Measurements from ENCODE around the gene DYNC2I2.

Gene DYNC2I2

GRCh38 chr9:128595471-128595870 lies 61.2 kb downstream of the DYNC2I2 start:
- TF ChIP-seq, protein P1, sequence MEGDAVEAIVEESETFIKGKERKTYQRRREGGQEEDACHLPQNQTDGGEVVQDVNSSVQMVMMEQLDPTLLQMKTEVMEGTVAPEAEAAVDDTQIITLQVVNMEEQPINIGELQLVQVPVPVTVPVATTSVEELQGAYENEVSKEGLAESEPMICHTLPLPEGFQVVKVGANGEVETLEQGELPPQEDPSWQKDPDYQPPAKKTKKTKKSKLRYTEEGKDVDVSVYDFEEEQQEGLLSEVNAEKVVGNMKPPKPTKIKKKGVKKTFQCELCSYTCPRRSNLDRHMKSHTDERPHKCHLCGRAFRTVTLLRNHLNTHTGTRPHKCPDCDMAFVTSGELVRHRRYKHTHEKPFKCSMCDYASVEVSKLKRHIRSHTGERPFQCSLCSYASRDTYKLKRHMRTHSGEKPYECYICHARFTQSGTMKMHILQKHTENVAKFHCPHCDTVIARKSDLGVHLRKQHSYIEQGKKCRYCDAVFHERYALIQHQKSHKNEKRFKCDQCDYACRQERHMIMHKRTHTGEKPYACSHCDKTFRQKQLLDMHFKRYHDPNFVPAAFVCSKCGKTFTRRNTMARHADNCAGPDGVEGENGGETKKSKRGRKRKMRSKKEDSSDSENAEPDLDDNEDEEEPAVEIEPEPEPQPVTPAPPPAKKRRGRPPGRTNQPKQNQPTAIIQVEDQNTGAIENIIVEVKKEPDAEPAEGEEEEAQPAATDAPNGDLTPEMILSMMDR (conservative IDR thresholded peaks at IDR 0.05; ENCODE audit: low read length) = no peak
- no peak for TF ChIP-seq EZH2phosphoT487 (IDR thresholded peaks at IDR 0.05; ENCODE audit: borderline replicate concordance)
- Histone ChIP-seq H3K9ac (ENCODE audit: low read depth, low read length, poor library complexity, severe bottlenecking) (no peak overlapping the region), H3K4me3 (ENCODE audit: low read length, poor library complexity, severe bottlenecking) (no peak overlapping the region), H3K4me2 (ENCODE audit: low read depth, low read length, poor library complexity, severe bottlenecking) (no peak overlapping the region), H3K4me1 (ENCODE audit: insufficient read depth, low read length, poor library complexity, severe bottlenecking) (no peaks in the 10 kb centered on the region), H3K9me3 (ENCODE audit: insufficient read depth, low read depth, low read length) (no peaks in the 10 kb centered on the region), H3K9me2 (replicated peaks; ENCODE audit: low read depth, low read length) (no peaks in the 10 kb centered on the region), H2AFZ (ENCODE audit: low read length) (no peak overlapping the region), H3F3A (ENCODE audit: low read depth) (no peaks in the 10 kb centered on the region), H3K36me3 (ENCODE audit: insufficient read depth, low read length) (peaks cover 64% of the 10 kb centered on the region; the same call in 1 of the 2 replicates), H3K27me3 (ENCODE audit: insufficient read depth, low read length, poor library complexity, severe bottlenecking) (no peaks in the 10 kb centered on the region), H4K20me1 (ENCODE audit: insufficient read depth, low read length, poor library complexity, severe bottlenecking) (no peaks in the 10 kb centered on the region), H3K79me2 (ENCODE audit: insufficient read depth, low read length) (no peaks in the 10 kb centered on the region)

DNA sequence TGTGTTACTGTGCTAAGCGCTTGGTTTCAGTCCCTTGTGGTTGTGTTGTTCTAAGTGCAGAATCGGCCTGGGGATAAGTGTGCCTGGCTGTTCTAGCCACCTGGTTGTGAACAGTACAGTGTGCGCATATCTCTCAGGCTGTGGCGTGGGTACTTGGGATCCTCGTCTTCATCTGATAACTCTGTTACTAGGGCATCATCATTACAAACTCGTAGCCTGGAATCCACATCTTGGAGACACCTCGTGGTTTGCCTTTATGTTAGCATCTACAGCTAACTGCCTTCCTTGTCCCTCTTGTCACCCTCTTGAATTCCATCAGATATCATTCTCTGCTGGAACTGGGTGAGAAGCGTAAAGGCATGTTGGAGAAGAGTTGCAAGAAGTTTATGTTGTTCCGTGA lies 62.8 kb downstream of the DYNC2I2 start:
- no peaks in the 10 kb centered on the region for H3K79me2 ChIP-seq (ENCODE audit: insufficient read depth, low read length)
- H3K4me1 ChIP-seq (ENCODE audit: insufficient read depth, low read length, poor library complexity, severe bottlenecking) = no peaks in the 10 kb centered on the region
- no peaks in the 10 kb centered on the region for H3F3A ChIP-seq (ENCODE audit: low read depth)
- no peak overlapping the region for H3K4me2 ChIP-seq (ENCODE audit: low read depth, low read length, poor library complexity, severe bottlenecking)
- H3K9me3 ChIP-seq (ENCODE audit: insufficient read depth, low read depth, low read length) = no peaks in the 10 kb centered on the region
- no peak overlapping the region for H2AFZ ChIP-seq (ENCODE audit: low read length)
- TF ChIP-seq EZH2phosphoT487 (IDR thresholded peaks at IDR 0.05; ENCODE audit: borderline replicate concordance) = no peak
- TF ChIP-seq, protein P1 (conservative IDR thresholded peaks at IDR 0.05; ENCODE audit: low read length) = no peak
- H4K20me1 ChIP-seq (ENCODE audit: insufficient read depth, low read length, poor library complexity, severe bottlenecking) = no peaks in the 10 kb centered on the region
- no peak overlapping the region for H3K9ac ChIP-seq (ENCODE audit: low read depth, low read length, poor library complexity, severe bottlenecking)
- no peaks in the 10 kb centered on the region for H3K9me2 ChIP-seq (replicated peaks; ENCODE audit: low read depth, low read length)
- H3K27me3 ChIP-seq (ENCODE audit: insufficient read depth, low read length, poor library complexity, severe bottlenecking) = no peaks in the 10 kb centered on the region
- H3K36me3 ChIP-seq (ENCODE audit: insufficient read depth, low read length) = peaks cover 57% of the 10 kb centered on the region; the same call in 1 of the 2 replicates
- no peak overlapping the region for H3K4me3 ChIP-seq (ENCODE audit: low read length, poor library complexity, severe bottlenecking)

DNA sequence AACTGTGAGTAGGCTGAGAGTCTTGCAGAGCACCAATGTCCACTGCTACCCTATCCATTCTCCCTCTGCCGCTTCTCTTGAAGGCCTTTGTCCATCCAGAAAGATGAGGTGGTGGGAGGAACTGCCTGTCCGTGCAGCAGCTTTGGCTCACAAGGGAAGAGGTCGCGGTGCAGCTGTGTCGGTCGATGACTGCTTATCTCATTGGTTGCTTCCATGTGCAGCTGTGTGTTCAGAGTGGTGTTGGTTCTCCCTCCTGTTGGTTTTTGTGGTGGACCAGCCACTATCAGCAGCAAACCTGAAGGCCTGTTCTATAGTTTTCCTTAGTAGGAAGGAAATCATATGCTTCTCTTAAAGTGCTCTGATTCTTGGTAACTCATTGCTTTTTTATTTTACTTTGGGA lies 63.6 kb downstream of the DYNC2I2 start:
- Histone ChIP-seq H3K9ac (ENCODE audit: low read depth, low read length, poor library complexity, severe bottlenecking) (no peak overlapping the region), H3K79me2 (ENCODE audit: insufficient read depth, low read length) (no peaks in the 10 kb centered on the region), H3K4me3 (ENCODE audit: low read length, poor library complexity, severe bottlenecking) (no peak overlapping the region), H3K9me3 (ENCODE audit: insufficient read depth, low read depth, low read length) (no peaks in the 10 kb centered on the region), H3K4me1 (ENCODE audit: insufficient read depth, low read length, poor library complexity, severe bottlenecking) (no peaks in the 10 kb centered on the region), H3K9me2 (replicated peaks; ENCODE audit: low read depth, low read length) (no peaks in the 10 kb centered on the region), H3K36me3 (ENCODE audit: insufficient read depth, low read length) (peaks cover 56% of the 10 kb centered on the region; the same call in 1 of the 2 replicates), H2AFZ (ENCODE audit: low read length) (no peak overlapping the region), H4K20me1 (ENCODE audit: insufficient read depth, low read length, poor library complexity, severe bottlenecking) (no peaks in the 10 kb centered on the region), H3K4me2 (ENCODE audit: low read depth, low read length, poor library complexity, severe bottlenecking) (no peak overlapping the region), H3K27me3 (ENCODE audit: insufficient read depth, low read length, poor library complexity, severe bottlenecking) (no peaks in the 10 kb centered on the region), H3F3A (ENCODE audit: low read depth) (no peaks in the 10 kb centered on the region)
- no peak for TF ChIP-seq EZH2phosphoT487 (IDR thresholded peaks at IDR 0.05; ENCODE audit: borderline replicate concordance)
- TF ChIP-seq, protein P1 (conservative IDR thresholded peaks at IDR 0.05; ENCODE audit: low read length) = no peak
